PC-9 (cell line): ENCODE results near the gene RETREG1.

ENCODE experiments used
- CTCF ChIP-seq: fragments of 200-600 bp; sonication (generic); conservative IDR thresholded peaks from 2 replicates; pipeline ENCODE4 v1.6.1; 2017; ENCODE audit warnings: mixed run types, antibody characterized with exemption, mild to moderate bottlenecking, moderate library complexity
- EZH2 ChIP-seq: fragments of 200-600 bp; sonication (generic); IDR thresholded peaks from 2 replicates; pipeline ENCODE4 v1.8.0; 2017; ENCODE audit warnings: antibody characterized with exemption, low read depth

DNA sequence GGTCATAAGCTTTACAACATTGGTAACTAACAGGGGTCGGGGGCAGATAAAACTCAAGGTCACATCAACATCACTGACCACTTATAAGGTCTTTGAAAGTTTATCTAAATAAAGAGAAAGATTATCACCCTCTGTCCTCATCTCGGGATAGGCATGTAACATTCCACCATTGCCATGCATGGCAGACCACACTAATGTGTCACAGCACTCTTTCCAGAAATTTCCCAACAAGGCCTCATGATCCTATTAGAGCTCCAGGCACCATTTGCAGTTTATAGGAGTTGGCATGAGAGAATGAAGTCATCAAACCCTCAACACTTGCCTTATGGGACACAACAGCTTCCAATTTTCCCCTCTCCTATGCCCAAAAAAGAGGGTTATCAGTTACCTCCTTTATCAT, 119.3 kb downstream of the RETREG1 start:
- no peak for TF ChIP-seq CTCF
- no peak for TF ChIP-seq EZH2
